NCI-H1930 (cell line): Measurements from ENCODE around the gene POR.
"Not testable (repeated sequence)": the region's sequence is repeated elsewhere in the genome, so short reads cannot be mapped to it uniquely, and the experiment has no call there.

ENCODE experiments used
- DNase-seq, 2 experiments: peaks; one replicate each; lab custom pipeline; 2025; lab: John Stamatoyannopoulos, UW

Gene POR

DNA sequence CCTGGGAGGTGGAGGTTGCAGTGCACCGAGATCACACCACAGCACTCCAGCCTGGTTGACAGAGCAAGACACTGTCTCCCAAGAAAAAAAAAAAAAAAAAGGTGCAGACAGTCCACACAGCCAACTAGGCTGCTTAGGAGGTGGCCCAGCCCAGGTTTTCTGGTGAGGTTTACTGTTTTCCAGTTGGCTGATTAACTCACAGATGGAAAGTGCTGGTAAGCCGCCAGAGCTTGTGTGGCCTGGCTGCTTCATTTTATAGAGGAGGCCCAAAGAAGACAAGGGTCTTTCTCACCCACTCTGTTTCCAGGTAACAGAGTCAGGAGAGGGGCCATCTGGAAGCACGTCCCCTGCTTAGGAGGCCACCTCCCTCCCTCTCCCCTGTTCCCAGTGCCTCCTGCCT lies 29.9 kb upstream of the POR start:
- DNase-seq, result no peak

DNA sequence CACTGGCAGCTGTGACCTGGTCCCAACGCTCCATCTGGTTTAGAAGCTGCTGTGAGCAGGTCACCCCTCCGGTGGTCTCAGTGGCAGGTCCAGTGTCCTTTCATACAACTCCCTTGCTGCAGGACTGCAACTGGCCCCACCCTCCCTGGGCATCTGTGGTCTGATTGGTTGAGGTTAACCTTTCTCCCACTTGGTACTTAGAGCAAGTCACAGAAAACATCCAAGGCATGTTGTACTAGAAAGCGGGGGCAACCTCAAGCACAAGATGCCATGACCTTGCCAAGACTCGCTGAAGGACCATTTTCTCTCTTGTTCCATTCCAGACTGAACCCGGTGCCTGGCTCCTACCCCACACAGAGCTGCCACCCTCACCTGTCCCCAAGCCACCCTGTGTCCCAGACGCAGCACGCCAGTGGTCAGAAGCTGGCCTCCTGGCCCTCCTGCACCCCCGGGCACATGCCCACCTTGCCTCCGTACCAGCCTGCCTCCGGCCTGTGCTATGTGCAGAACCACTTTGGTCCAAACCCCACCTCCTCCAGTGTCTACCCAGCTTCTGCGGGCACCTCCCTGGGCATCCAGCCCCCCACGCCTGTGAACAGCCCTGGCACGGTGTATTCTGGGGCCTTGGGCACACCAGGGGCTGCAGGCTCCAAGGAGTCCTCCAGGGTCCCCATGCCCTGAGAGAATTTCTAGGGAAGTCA lies 27.1 kb upstream of the POR start:
- DNase-seq, result no peak

DNA sequence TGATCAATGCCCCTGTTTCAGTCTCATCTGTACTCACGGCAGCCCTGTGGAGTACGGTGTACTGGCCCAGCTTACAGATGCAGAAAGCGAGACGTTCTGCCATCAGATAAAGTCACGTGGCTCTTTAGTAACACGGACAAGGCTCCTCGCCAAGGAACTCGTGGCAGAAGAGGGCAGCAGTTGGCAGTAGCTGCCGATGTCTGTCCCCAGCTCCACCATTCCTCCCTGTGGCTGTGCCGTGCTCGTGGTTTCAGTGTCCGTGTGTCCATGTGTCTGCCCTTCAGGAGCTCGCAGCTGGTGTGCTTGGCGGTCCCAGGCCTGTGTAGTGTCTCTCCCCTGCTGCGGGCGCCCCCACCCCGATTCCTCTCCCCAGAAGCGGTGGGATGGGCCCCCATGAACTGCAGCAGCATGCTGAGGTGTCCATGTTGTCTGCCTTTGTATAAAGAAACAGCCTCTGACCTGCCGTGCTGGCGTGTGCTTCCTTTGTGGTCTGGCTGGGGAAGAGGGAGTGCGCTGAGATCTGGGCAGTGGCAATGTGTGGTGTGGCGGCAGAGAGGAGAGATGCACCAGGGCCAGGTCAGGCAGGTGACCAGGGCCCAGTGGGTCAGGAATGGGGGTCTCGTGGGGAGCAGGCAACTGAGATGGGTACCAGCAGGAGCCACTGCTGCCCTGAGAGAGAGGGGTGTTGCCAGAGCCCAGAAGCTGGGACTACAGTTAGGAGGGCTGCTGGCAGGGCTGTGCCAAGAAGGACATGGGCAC lies 26.3 kb upstream of the POR start:
- DNase-seq, result no peak

DNA sequence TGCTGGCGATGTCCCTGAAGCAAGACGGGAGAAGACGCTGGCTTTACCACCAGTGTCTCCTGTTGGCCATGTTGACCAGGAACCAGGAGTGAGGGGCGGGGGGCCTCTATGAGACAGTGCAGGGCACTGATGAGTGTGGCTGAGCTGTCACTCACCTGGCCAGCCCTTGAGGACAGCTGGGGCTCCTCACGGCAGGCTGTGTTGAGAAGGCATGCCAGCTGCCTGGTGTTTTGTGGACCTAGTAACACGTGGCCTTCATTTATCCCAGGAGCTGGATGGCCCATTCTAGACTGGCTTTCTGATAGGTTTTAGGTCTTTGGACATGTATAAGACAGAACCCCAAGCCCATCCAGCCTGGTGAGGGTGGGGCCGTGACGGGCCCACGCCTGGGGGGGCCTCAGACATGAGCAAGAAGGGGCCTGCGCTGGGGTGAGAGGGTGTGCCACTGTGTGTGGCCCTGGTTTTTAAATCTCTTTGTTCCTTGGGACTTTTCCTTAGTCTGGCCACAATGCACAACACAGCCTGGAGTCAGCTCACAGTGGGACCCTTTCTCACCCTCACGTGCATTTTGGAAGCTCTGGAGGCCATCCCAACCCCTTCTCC lies 25.6 kb upstream of the POR start:
- DNase-seq, result no peak

DNA sequence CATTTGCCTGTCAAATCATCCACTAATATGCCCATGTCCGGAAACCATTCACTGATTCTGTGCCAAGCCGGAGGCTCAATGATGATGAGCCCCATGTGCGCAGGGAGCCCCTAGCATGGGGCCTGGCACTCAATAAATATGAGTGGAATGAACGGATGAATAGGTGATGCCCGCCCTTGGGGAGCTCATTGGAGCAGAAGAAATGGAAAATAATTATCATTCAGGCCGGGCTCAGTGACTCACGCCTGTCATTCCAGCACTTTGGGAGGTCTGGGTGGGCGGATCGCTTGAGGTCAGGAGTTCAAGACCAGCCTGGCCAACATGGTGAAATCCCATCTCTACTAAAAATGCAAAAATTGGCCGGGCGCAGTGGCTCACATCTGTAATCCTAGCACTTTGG lies 25.1 kb upstream of the POR start:
- no peak for DNase-seq

DNA sequence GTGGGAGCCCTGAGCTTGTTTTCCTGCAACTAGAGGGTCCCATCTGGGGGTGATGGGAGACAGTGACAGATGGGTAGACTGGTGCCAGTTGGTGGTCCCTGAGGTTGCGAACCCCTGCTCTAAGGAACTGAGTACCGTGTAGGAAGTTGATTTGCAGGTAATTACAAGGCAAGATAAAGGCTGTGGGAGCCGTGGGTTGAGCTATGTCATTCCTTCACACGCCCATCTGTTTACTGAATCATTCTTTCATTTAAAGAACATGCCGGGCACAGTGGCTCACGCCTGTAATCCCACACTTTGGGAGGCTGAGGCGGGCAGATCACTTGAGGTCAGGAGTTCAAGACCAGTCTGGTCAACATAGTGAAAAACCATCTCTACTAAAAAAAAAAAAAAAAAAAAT lies 23.7 kb upstream of the POR start:
- not testable (repeated sequence) for DNase-seq

DNA sequence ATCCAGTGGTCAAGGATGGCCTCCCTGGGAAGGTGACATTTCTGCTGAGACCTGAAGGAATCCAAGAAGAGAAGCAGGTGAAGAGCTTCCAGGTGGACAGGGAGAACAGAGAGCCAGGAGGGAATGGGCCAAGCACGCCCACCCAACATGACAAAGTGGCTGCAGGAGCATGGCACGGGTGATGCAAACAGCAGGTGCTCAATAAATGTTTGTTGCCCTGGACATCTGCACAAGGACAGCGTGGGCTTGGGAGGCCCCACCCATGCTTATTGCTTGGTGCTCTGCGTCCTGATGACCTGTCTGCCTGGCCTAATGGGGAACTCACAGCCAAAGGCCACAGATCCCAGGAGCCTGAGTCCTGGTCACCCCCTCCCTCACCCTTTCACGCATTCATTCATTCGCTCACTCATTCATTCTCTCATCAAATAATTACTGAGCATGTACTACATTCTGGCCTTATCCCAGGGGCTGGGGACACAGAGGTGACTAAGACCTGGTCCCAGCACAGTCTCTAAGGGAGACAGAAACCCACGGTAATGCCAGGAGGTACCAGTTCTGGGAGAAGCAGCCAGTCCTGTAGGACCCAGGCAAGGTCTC lies 23.0 kb upstream of the POR start:
- DNase-seq, result no peak

DNA sequence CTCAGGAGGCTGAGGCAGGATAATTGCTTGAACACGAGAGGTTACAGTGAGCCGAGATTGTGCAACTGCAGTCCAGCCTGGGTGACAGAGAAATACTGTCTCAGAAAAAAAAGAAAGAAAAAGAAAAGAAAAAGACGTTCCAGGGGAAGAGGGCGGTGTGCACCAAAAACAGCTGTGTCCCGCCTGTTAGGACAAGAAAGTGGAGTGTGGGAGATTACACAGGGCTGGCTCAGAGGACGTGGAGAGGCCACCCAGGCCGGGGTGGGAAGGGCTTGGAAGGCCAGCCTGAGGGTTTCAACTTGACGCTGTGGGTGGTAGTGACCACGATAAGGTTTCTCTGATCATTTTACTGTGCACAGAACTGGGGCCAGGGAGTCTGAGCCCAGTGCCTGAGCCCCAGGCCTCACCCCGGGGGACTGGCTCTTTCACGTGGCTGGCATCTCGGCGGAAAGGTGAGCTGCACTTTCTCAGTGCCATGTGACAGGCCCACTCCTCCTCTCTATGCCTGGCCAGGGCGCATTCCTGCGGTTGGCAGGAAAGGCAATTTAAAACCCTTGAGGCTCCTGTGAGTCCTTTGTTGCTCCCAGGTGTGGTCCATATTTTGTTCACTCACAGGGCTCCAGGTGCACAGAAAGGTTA lies 22.2 kb upstream of the POR start:
- no peak for DNase-seq

DNA sequence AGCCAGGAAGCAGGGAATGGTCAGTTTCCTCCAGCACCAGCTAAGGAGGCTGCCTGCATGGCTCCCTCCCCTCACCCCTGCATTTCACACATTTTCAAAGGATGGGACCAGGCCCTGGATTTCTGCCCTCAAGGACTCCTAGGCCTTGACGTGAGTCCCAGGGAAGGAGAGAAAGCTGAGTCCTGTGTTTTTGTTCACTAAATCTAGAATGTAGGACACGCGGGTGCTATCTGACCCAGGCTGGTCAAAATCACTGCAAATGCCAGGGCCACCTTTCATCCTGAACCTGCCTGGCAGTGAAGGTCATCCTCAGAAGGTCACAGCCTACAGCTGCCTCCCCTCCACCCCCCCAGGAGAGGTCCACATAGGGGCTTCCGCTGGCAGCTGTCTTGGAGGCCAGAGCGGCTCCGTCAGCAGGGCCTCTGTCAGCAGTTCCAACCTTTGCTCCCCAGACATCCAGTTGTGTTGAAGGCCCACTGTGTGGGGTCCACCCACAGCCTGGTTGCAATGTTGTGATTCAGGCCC lies 18.1 kb upstream of the POR start:
- DNase-seq, result no peak

DNA sequence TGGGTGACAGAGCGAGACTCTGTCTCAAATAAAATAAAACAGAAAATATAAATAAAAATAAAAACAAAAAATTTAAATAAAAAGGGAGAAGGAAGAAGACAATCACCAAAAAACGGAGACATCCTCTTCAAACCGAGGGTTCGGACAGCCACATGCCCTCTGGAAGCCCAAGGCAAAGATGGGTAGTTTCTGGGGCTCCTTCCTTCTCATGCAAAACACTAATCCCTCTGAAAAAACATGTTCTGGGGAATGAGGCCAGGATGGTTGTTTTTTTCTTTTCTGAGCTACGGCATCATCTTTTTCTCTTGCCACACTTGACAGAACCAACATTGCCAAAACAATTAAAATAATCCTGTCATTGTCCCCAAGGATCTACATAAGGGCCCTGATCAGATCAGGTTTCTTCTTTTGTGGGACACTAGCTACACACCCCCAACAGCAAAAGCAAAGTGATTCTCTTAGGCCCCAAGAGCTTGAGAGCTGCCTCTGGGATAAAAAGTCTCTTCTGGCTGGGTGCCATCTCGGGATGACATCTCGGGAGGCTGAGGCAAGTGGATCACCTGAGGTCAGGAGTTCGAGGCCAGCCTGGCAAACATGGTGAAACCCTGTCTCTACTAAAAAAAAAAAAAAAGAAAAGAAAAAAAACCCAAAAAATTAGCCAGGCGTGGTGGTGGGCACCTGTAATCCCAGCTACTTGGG lies 14.2 kb upstream of the POR start:
- DNase-seq, result no peak

DNA sequence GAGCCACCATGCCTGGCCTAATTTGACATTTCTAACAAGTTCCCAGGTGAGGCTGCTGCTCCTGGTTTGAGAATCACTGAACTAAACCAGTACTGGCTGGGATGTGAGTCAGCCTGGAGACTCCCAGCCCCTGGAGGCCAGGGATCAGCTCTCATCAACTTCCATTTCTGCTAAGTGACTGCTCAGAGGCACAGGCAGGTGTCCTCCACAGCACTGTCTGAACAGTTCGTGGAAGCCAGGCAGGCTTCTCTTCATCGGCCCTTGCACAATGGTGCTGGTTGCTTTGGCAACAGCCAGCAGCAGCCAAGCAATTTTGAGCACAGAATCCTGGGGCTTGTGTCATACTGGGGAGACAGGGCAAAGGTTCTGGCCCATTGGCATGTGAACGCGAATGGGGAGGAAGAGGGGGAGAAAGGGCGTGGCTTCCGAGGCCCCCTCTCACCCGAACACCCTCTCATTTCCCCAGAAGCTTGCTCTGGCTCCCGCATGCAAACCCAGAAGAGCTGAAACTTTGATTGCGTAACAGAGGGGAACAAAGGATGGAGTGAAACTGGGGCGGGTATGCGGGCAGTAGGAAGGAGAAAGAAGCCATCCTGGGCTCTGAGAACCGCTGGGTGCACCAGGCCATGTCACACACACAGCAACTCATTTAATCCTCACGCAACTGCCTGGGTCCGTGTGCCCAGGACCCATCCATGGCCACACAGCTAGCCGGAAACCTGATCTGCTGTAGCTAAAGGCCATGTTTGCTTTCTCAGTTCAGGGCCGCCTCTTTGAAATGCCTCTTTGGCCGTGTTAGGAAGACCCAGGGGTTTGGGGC lies 9.0 kb upstream of the POR start:
- DNase-seq, result peak; percentile 35 to 67

DNA sequence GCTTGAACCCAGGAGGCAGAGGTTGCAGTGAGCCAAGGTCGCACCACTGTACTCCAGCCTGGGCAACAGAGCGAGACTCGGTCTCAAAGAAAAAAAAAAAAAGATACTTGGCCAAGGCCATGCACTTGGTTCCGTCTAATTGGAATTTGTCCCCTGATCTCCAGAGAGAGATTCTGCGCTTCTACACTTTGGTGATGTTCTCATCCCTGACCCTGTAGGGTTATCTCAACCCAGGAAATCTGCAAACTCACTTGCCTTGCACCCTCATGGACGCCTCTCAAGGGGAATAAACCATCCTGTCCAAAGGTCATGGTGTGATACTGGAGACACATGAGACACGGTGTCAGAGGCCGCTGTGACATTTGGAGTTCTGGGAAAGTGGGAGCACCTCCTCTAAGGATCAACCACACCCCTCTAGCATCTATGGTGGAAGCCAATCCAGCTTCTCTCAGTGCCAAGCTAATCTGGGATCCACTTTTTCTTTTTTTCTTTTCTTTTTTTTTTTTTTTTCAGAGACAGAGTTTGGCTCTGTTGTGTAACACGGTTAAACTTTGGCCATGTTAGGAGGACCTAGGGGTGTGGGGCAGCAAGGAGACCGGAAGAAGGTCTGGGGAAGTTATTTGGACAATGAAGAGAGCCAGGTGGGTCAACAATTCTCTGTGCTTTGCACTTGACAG lies 7.8 kb upstream of the POR start:
- DNase-seq, result no peak

DNA sequence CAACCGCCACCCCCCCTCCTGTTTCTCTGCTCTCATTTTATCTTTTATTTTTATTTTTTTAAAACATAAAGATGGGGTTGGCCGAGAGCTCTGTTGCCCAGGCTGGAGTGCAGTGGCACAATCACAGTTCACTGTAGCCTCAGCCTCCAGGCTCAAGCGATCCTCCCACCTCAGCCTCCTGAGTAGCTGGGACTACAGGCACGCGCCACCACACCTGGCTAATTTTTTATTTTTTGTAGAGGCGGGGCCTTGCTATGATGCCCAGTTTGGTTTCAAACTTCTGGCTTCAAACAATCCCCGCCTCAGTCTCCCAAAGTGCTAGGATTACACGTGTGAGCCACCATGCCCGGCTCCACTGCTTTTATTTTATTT lies 7.3 kb upstream of the POR start:
- DNase-seq, result not testable (repeated sequence)

DNA sequence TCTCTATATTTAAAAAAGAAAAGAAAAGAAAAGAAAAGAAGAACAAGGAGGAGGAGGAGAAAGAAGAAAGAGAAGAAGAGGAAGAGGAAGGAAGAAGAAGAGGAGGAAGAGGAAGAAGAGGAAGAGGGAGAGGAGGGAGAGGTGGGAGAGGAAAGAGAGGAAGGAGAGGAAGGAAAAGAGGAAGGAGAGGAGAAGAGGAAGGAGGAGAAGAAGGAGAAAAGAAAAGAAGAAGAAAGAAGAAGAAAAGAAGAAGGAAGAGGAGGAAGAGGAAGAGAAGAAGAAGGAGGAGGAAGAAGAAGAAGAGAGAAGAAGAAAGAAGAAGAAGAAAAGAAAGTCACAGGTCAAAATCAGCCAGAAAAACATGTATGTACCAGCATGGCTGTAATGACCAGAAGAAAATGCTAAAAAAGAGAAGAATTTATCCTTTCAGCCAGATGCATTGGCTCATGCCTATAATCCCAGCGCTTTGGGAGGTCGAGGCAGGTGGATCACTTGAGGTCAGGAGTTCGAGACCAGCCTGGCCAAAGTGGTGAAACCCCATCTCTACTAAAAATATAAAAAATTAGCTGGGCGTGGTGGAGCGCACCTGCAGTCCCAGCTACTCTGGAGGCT lies 5.3 kb upstream of the POR start:
- DNase-seq, result no peak

DNA sequence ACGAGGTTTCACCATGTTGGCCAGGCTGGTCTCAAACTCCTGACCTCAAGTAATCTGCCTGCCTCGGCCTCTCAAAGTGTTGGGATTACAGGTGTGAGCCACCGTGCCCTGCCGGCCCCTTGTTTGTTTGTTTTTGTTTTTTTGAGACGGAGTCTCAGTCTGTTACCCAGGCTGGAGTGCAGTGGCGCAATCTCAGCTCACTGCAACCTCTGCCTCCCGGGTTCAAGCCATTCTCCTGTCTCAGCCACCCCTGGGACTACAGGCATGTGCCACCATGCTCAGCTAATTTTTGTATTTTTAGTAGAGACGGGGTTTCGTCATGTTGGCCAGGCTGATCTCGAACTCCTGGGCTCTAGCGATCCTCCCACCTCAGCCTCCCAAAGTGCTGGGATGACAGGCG lies 3.8 kb upstream of the POR start:
- not testable (repeated sequence) for DNase-seq

DNA sequence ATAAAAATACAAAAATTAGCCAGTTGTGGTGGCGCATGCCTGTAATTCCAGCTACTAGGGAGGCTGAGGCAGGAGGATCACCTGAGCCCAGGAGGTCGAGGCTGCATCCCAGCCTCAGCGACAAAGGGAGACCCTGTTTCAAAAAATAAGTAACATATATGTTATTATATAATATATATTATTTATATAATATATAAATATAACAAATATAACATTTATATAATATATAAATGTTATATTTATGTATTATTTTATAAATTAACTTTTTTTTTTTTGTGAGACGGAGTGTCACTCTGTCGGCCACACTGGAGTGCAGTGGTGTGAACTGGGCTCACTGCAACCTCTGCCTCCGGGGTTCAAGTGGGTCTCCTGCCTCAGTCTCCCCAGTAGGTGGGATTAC lies 1.5 kb upstream of the POR start:
- DNase-seq, result no peak

DNA sequence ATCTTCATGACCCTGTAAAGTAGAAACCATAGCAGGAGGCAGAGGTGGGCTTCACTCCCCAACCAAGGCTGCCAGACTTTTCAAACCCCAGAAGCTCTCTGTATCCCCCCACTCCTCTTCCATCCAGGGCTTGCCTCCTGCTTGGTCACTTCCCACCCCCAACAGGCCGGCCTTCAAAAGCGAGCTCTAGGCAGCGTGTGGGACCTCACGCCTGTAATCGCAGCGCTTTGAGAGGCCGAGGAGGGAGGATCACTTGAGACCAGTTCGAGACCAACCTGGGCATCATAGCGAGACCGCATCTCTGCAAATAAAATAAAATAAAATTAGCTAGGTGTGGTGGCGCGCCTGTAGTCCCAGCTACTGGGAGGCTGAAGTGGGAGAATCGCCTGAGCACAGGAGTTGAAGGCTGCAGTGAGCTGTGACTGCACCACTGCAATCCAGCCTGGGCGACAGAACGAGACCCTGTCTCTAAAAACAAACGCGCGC lies 743 bp upstream of the POR start:
- no peak for DNase-seq

DNA sequence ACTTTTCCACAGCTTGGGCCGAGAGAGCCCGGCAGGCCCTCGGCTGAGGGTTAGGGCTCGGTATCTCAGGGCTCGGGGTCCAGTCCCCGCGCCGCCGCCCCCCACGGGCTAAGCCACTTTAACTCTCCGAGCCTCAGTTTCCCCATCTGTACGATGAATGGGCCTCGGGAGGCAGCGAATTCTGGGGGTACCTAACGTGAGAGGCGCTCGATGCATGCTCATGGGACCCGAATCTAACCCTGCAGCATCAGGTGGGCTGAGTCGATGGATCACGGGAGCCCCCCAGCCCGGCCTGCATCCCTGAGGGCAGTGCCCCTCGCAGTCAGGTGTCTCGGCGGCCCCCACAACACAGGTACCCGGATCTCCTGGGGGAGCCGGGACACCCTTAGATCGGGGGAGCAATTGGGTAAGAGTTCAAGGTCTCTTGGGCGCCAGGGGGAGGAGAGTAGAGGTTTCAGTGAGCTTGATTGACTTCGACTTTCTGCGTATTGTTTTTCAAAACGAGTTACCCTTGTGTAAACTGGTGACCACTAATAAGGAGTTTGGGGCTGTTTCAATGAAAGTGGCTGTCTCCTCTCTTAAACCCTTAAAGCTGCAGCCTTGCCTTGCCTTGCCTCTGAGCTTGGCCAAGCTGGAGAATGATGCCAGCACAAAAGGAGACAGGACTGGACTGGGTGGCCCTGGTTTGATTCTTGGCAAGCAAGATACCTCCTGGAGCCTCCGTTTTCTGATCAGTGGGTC lies 631 bp downstream of the POR start:
- DNase-seq, result no peak

DNA sequence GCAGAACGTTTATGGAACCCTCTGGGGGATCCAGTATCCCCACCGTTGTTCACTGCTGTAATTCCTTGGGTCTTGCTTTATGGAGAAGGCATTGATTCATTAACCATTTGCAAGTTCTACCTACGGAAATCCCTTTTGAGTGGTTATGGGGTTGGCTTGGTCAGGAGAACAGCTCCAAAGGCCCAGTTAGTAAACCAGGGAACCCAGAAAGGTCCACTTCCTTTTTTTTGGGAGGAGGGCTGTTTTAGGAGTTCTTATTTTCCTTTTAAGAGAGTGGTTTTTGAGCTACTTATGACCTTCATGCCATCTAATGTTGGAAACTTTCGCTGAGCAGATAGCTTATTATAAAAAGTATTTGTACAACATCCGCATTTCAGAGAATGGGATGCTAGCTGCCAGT lies 1.3 kb downstream of the POR start:
- no peak for DNase-seq
